CD4-positive, alpha-beta T cell (primary cell): ENCODE data around the gene YY1. TPM values are rescaled to one million over a fixed set of nuclear protein-coding genes. Genes with fewer than 3 reads are reported as not detected.
A peak's percentile ranks its signal among the peaks of the same experiment; 100 is the strongest.

Source experiments
- ATAC-seq: fragments of 200-7000 bp; cut with Tn5 transposase; one replicate; pipeline ENCODE4 v1.10.0; 2022; ENCODE audit warnings: mild to moderate bottlenecking; ENCODE audit not compliant: poor library complexity
- CTCF ChIA-PET: fragments of 350-600 bp; sonication (Branson Sonifier 250); formaldehyde crosslinking; loops from one replicate; lab custom pipeline; 2021; ENCODE audit warnings: antibody characterized with exemption, inconsistent platforms; lab: Charles Lee
- POLR2A ChIA-PET: fragments of 350-600 bp; sonication (Branson Sonifier 250); formaldehyde crosslinking; loops from one replicate; lab custom pipeline; 2021; ENCODE audit warnings: antibody characterized with exemption, inconsistent platforms; lab: Charles Lee
- DNase-seq, 14 experiments: peaks; one replicate each; pipeline ENCODE4 v3.0.0-alpha.2; 2013 to 2020; ENCODE audit warnings: mixed read lengths in 2 of 14
- H3K27ac ChIP-seq, 2 donors: one replicate each; pipeline versions ENCODE4 v1.5.1 to v1.7.0; 2013; ENCODE audit warnings: low read length in 2 of 2, low read depth in 1 of 2, mild to moderate bottlenecking in 1 of 2
- H3K27me3 ChIP-seq, 2 experiments: 1 replicate in 1 of 2; 2 replicates in 1 of 2; pipeline versions ENCODE4 v1.6.1 to v1.7.0; 2013; ENCODE audit warnings: low read length in 2 of 2, control low read depth in 1 of 2, mild to moderate bottlenecking in 1 of 2, moderate library complexity in 1 of 2; ENCODE audit not compliant: insufficient read depth in 2 of 2, control insufficient read depth in 1 of 2
- H3K36me3 ChIP-seq: one replicate; pipeline ENCODE4 v1.6.1; 2013; ENCODE audit warnings: low read length, control low read depth; ENCODE audit not compliant: insufficient read depth
- H3K4me1 ChIP-seq: one replicate; pipeline ENCODE4 v1.6.1; 2013; ENCODE audit warnings: low read length, control low read depth; ENCODE audit not compliant: insufficient read depth
- H3K4me3 ChIP-seq: one replicate; pipeline ENCODE4 v1.5.1; 2013; ENCODE audit warnings: mild to moderate bottlenecking, low read length, moderate library complexity
- H3K9me3 ChIP-seq, 2 experiments: 1 replicate in 1 of 2; 2 replicates in 1 of 2; pipeline versions ENCODE4 v1.6.1 to v1.7.0; 2013; ENCODE audit warnings: low read length in 2 of 2, mild to moderate bottlenecking in 2 of 2, control low read depth in 1 of 2, moderate library complexity in 1 of 2; ENCODE audit not compliant: control insufficient read depth in 1 of 2, insufficient read depth in 1 of 2
- H3K27ac Mint-ChIP-seq: one replicate; pipeline ENCODE4 v1.8.0; 2020; ENCODE audit warnings: mixed read lengths
- H3K27me3 Mint-ChIP-seq: one replicate; pipeline ENCODE4 v1.8.0; 2021; ENCODE audit warnings: mixed read lengths
- H3K36me3 Mint-ChIP-seq: one replicate; pipeline ENCODE4 v1.8.0; 2021; ENCODE audit warnings: low read depth, mixed read lengths
- H3K4me1 Mint-ChIP-seq: one replicate; pipeline ENCODE4 v1.8.0; 2021; ENCODE audit warnings: low read depth, mixed read lengths
- H3K4me3 Mint-ChIP-seq: one replicate; pipeline ENCODE4 v1.8.0; 2020; ENCODE audit warnings: mild to moderate bottlenecking, mixed read lengths
- H3K9me3 Mint-ChIP-seq: one replicate; pipeline ENCODE4 v1.8.0; 2020; ENCODE audit warnings: mixed read lengths
- intact Hi-C, 2 experiments: fragments of 100-400 bp; cut with DNase I in 1 of 2; cut with micrococcal nuclease in 1 of 2; formaldehyde crosslinking; loops; one replicate each; pipeline versions ENCODE4 v1.15.1 to v1.9.0; 2023 to 2025; cut with DNase I, micrococcal nuclease
- total RNA-seq, 174 experiments: library from RNA in 2 of 174; stranded (reverse) in 2 of 174; gene quantifications; one replicate each; pipeline ENCODE4 v1.2.3 and lab custom pipeline; 2021 to 2026
- TF ChIP-seq, protein P1 (sequence below): fragments of 200-600 bp; IDR thresholded peaks from one replicate; pipeline ENCODE4 v1.8.0; 2022; ENCODE audit warnings: antibody characterized with exemption, mild to moderate bottlenecking

The YY1 gene
- total RNA-seq, 2 experiments from 2014 or later, result 68.9 to 70.4 TPM

- no peaks in the 10 kb centered on the region for H3K9me3 Mint-ChIP-seq
- DNase-seq, result peak in 1 of 14 experiments; percentile 47
- no peak overlapping the region for H3K27ac Mint-ChIP-seq
- H3K4me1 ChIP-seq, result peaks cover 56% of the 10 kb centered on the region
- H3K36me3 ChIP-seq, result peaks cover 2% of the 10 kb centered on the region
- H3K27me3 ChIP-seq, result no peaks in the 10 kb centered on the region
- TF ChIP-seq, protein P1, sequence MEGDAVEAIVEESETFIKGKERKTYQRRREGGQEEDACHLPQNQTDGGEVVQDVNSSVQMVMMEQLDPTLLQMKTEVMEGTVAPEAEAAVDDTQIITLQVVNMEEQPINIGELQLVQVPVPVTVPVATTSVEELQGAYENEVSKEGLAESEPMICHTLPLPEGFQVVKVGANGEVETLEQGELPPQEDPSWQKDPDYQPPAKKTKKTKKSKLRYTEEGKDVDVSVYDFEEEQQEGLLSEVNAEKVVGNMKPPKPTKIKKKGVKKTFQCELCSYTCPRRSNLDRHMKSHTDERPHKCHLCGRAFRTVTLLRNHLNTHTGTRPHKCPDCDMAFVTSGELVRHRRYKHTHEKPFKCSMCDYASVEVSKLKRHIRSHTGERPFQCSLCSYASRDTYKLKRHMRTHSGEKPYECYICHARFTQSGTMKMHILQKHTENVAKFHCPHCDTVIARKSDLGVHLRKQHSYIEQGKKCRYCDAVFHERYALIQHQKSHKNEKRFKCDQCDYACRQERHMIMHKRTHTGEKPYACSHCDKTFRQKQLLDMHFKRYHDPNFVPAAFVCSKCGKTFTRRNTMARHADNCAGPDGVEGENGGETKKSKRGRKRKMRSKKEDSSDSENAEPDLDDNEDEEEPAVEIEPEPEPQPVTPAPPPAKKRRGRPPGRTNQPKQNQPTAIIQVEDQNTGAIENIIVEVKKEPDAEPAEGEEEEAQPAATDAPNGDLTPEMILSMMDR, result no peak
- peak overlapping the region; percentile 63 to 64 for H3K27ac ChIP-seq
- CTCF ChIA-PET, result interaction anchor here (0.7 to 5.1 kb wide), 8 partner anchors 9 to 171 kb away, joined by 3 to 49 read pairs (median 4); no protein-coding TSS in a partner anchor
- no peaks in the 10 kb centered on the region for H3K27me3 Mint-ChIP-seq
- POLR2A ChIA-PET, result interaction anchor here (0.8 to 6.6 kb wide), 11 partner anchors 10 to 1536 kb away, joined by 3 to 151 read pairs (median 6); partner anchors contain the start of gene EVL
- H3K4me1 Mint-ChIP-seq, result peaks cover 19% of the 10 kb centered on the region
- H3K4me3 Mint-ChIP-seq, result no peak overlapping the region
- no peaks in the 10 kb centered on the region for H3K9me3 ChIP-seq
- peak overlapping the region; percentile 73 for H3K4me3 ChIP-seq
- H3K36me3 Mint-ChIP-seq, result peaks cover 11% of the 10 kb centered on the region
- ATAC-seq, result peak; percentile 21
- intact Hi-C loops, result no loop called here
Observed at GRCh38 chr14:100224229-100224866, 14.6 kb upstream of the YY1 start.

DNA sequence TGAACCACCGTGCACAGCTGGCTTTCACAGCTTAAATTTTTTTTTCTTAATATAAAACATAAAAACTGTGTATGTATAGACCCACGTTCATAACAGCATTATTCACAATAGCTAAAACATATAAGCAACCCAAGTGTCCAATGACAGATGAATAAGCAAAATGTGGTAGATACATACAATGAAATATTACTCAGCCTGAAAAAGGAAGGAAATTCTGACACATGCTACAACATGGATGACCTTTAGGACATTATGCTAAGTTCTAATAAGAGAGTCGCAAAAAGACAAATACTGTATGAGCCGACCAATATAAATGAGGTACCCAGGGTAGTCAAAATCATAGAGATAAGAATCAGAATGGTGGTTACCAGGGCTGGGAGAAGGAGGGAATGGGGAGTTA, 13.8 kb upstream of the YY1 start:
- Histone ChIP-seq H3K27me3 (no peaks in the 10 kb centered on the region), H3K4me1 (peaks cover 50% of the 10 kb centered on the region), H3K4me3 (no peak overlapping the region), H3K36me3 (peaks cover 7% of the 10 kb centered on the region), H3K27ac (no peak overlapping the region), H3K9me3 (no peaks in the 10 kb centered on the region)
- DNase-seq, result no peak
- ChIA-PET CTCF (interaction anchor here (2.1 to 5.1 kb wide), 4 partner anchors 8 to 32 kb away, joined by 5 to 49 read pairs (median 8); no protein-coding TSS in a partner anchor), POLR2A (interaction anchor here (1.2 to 6.6 kb wide), 6 partner anchors 9 to 164 kb away, joined by 4 to 151 read pairs (median 66); partner anchors contain the start of gene EVL)
- ATAC-seq, result no peak
- Mint-ChIP-seq H3K36me3 (peaks cover 15% of the 10 kb centered on the region), H3K9me3 (no peaks in the 10 kb centered on the region), H3K4me3 (peak overlapping the region; percentile 18), H3K27ac (peak overlapping the region; percentile 25), H3K4me1 (peaks cover 26% of the 10 kb centered on the region), H3K27me3 (no peaks in the 10 kb centered on the region)
- intact Hi-C loops, result no loop called here
- TF ChIP-seq, protein P1, result no peak

DNA sequence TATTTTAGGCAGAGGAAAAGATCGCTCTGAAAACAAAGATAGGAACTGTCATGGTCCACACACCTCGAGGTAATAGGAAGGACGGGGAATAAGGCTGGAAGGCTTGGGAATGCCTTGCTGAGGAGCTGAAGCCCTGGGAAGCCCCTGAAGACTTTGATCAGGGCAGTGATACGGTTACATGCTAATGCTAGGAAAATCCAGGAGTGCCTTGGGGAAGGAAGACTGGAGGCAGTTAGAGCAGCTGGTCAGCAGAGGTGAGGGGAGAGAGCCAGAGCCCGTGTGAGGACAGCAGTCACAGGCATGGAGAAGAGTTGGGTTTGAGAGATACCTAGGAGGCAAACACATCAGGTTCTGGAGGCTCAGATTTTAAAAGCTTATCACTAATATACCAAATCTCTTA, 8.6 kb upstream of the YY1 start:
- Histone ChIP-seq H3K36me3 (peaks cover 13% of the 10 kb centered on the region), H3K4me1 (peaks cover 22% of the 10 kb centered on the region), H3K27ac (no peak overlapping the region), H3K9me3 (no peaks in the 10 kb centered on the region), H3K4me3 (no peak overlapping the region), H3K27me3 (no peaks in the 10 kb centered on the region)
- H3K36me3 Mint-ChIP-seq, result peaks cover 30% of the 10 kb centered on the region
- no peak for ATAC-seq
- no peaks in the 10 kb centered on the region for H3K9me3 Mint-ChIP-seq
- TF ChIP-seq, protein P1, result no peak
- peak overlapping the region; percentile 52 for H3K27ac Mint-ChIP-seq
- ChIA-PET POLR2A (interaction anchor here (8.5 kb wide), 1 partner anchor 7 kb away, joined by 151 read pairs; no protein-coding TSS in a partner anchor), CTCF (interaction anchor here (1.3 kb wide), 2 partner anchors 8 to 23 kb away, joined by 3 read pairs; no protein-coding TSS in a partner anchor)
- no peak overlapping the region for H3K4me3 Mint-ChIP-seq
- no peaks in the 10 kb centered on the region for H3K27me3 Mint-ChIP-seq
- intact Hi-C loops, result loop anchor here in 1 of 2 experiments (10.0 kb wide), 1 partner anchor 436 kb away; the partner anchor contains the start of gene EML1
- peaks cover 50% of the 10 kb centered on the region for H3K4me1 Mint-ChIP-seq
- no peak for DNase-seq
